Measurements from ENCODE around the gene PCSK5.

- no peak for TF ChIP-seq CTCF (conservative IDR thresholded peaks at IDR 0.05; ENCODE audit: low read length)
- no peak for TF ChIP-seq EZH2phosphoT487 (IDR thresholded peaks at IDR 0.05; ENCODE audit: borderline replicate concordance, low read depth, low read length)
These were observed 309.8 kb downstream of the PCSK5 start for GRCh38 chr9:76200315-76200714.

Measured in OCI-LY7 (cell line).